ENCODE results near the gene SECISBP2L. TPM values are rescaled to one million over a fixed set of nuclear protein-coding genes. Genes with fewer than 3 reads are reported as not detected.

Gene SECISBP2L
- total and polyA plus RNA-seq, 7 donors: 4.5 to 31.9 (median 22.0) TPM

DNA sequence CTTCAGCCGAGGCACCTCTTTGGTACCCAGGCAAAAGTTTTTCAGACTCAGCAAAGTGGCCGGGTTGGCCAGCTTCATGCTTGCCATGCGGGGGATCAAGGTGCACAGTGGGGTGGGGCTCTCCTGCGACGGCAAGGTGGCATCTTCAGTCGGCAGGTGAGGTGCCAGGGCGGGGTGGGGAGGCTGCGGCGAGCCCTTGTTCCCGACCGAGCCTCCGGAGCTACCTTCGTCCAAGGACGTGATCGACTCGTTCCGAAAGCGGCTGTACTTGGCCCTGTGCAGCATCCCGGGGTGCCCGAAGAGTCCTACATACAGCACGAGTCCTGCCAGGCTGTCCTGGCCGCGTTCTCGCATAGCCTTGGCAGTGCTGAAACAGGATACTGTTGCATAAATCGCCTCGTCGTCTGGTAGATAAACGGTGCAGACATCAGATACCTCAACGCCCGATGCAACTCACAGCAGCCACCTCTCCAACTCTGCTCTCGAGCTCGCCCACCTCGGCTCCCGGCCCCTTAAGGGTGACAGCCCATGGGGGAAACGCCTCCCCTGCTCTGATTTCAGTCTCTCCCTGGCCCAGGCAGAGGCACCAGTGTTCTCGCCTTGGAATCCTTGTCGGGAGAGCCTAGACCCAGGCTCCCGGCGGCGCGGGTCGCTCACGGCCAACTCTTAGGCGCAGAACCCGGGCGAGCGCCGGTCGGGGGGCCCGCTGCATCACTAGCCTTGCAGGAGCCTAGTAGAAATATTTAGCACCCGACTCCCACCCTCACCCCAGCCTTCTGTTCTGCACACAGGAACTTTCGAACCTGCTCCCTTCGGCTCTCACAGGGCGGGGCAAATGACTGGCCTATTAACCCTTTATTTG is 83.4 kb downstream of the SECISBP2L start:
- Histone ChIP-seq H3K4me3 (peak overlapping the region; percentile 75), H3K36me3 (ENCODE audit: insufficient read depth in 1 of 2, low read depth in 1 of 2) (no peaks in the 10 kb centered on the region), H3K9me3 (no peaks in the 10 kb centered on the region), H3K27ac (peak overlapping the region; percentile 21), H3K27me3 (ENCODE audit: insufficient read depth in 3 of 3, low read length in 2 of 3) (no peaks in the 10 kb centered on the region), H3K4me1 (peaks cover 16% of the 10 kb centered on the region)
- intact Hi-C loops (cut with DNase I): loop anchor here (5.0 kb wide), 1 partner anchor 86 kb away; the partner anchor contains the start of gene EID1 (in 2 of the 2)
- peak; percentile 52 to 74 for DNase-seq
- peak; percentile 86 to 93 (median 90) for ATAC-seq
- TF ChIP-seq CTCF (IDR thresholded peaks at IDR 0.05): no peak
- 5 to 6% (median 5%) methylated on average over 54 of the region's 54 CpGs for WGBS, 3 donors

DNA sequence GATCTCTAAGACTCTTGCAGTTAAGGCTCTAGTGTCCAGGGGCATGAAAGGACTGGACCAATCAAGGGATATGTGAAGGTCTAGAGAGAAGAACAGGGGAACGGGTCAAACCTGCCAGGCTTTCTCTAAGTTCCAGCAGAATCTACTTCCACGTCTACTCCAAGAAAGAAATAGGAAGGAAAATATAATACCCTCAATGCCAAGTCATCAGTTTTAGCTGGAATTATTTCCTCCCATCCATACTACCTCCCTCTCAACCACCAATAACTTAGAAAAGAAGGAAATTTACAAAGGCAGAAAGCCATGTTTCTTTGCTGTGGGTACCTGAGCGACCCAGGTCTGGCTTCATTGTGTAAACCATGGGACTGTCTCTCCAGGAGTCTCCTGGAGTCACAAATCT is 90.3 kb downstream of the SECISBP2L start:
- intact Hi-C loops (cut with DNase I): no loop called here
- ATAC-seq: no peak
- Histone ChIP-seq H3K36me3 (ENCODE audit: insufficient read depth in 1 of 2, low read depth in 1 of 2) (no peaks in the 10 kb centered on the region), H3K9me3 (no peaks in the 10 kb centered on the region), H3K27ac (no peak overlapping the region), H3K4me3 (no peak overlapping the region), H3K27me3 (ENCODE audit: insufficient read depth in 3 of 3, low read length in 2 of 3) (no peaks in the 10 kb centered on the region), H3K4me1 (no peaks in the 10 kb centered on the region)
- TF ChIP-seq CTCF (IDR thresholded peaks at IDR 0.05): no peak
- 73 to 82% (median 80%) methylated on average over 3 of the region's 3 CpGs for WGBS, 3 donors
- no peak for DNase-seq

GRCh38 chr15:48955370-48955769 is 90.9 kb downstream of the SECISBP2L start:
- DNase-seq (no peak), ATAC-seq (no peak)
- intact Hi-C loops (cut with DNase I): no loop called here
- no peaks in the 10 kb centered on the region for H3K9me3 ChIP-seq
- no peaks in the 10 kb centered on the region for H3K4me1 ChIP-seq
- WGBS, 3 donors: 91 to 94% (median 93%) methylated on average over 4 of the region's 4 CpGs
- H3K36me3 ChIP-seq (ENCODE audit: insufficient read depth in 1 of 2, low read depth in 1 of 2): no peaks in the 10 kb centered on the region
- H3K27ac ChIP-seq: no peak overlapping the region
- no peak overlapping the region for H3K4me3 ChIP-seq
- H3K27me3 ChIP-seq (ENCODE audit: insufficient read depth in 3 of 3, low read length in 2 of 3): no peaks in the 10 kb centered on the region
- TF ChIP-seq CTCF (IDR thresholded peaks at IDR 0.05): no peak

DNA sequence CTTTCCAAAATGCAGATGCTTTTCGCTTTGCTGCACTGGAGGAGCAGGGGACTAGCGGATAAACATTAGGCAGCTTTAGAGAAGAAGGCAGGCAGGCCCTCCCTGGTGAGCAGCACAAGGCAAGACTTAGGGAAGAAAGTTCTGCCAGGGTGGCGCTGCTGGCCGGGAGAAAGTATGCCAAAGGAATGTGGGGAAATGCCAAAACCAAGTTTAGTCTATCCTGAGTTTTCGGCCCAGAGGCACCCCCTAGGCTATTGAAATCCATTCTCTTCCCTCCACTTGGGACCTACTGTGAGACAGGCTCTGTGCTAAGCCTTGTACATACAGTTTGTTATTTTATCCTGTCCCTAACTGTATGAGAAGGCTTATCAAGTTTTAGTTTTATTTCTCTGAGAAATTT is 91.7 kb downstream of the SECISBP2L start:
- no peak overlapping the region for H3K27ac ChIP-seq
- TF ChIP-seq CTCF (IDR thresholded peaks at IDR 0.05): no peak
- WGBS, 3 donors: 53 to 58% (median 54%) methylated on average over 5 of the region's 5 CpGs

More for the DNA sequence above, 91.7 kb downstream of the SECISBP2L start:
- Histone ChIP-seq H3K9me3 (no peaks in the 10 kb centered on the region), H3K4me1 (no peaks in the 10 kb centered on the region), H3K36me3 (ENCODE audit: insufficient read depth in 1 of 2, low read depth in 1 of 2) (no peaks in the 10 kb centered on the region), H3K27me3 (ENCODE audit: insufficient read depth in 3 of 3, low read length in 2 of 3) (no peaks in the 10 kb centered on the region), H3K4me3 (no peak overlapping the region)
- intact Hi-C loops (cut with DNase I): no loop called here
- ATAC-seq (no peak), DNase-seq (no peak)

All from psoas muscle (tissue), 8 donors.